ENCODE measurements around the gene OTOP3. TPM values are rescaled to one million over a fixed set of nuclear protein-coding genes. Genes with fewer than 3 reads are reported as not detected.

The OTOP3 gene
- total RNA-seq, 1 donor, result not detected

- TF ChIP-seq CTCF (IDR thresholded peaks at IDR 0.05; ENCODE audit: insufficient read depth, low read depth, low read length), result no peak
- DNase-seq (ENCODE audit: low read depth), result peak; percentile 94
- peak within 1 kb of the TSS; percentile 74 for H3K4me3 ChIP-seq (ENCODE audit: low read depth, low read length)
Observed at GRCh38 chr17:74987418-74987908, 51.8 kb downstream of the OTOP3 start, which contains the start of gene CDR2L. TSS of gene CDR2L (plus strand) at chr17:74987632. CDS start at chr17:74988044, 412 bp downstream.

GRCh38 chr17:74987909-74988711 is 52.4 kb downstream of the OTOP3 start:
- H3K4me3 ChIP-seq (ENCODE audit: low read depth, low read length), result peak overlapping the region; percentile 74
- DNase-seq (ENCODE audit: low read depth), result peak; percentile 84
- TF ChIP-seq CTCF (IDR thresholded peaks at IDR 0.05; ENCODE audit: insufficient read depth, low read depth, low read length), result peak; percentile 43

GRCh38 chr17:74990581-74991105 is 54.9 kb downstream of the OTOP3 start:
- H3K4me3 ChIP-seq (ENCODE audit: low read depth, low read length), result no peak overlapping the region
- DNase-seq (ENCODE audit: low read depth), result no peak
- TF ChIP-seq CTCF (IDR thresholded peaks at IDR 0.05; ENCODE audit: insufficient read depth, low read depth, low read length), result no peak

GRCh38 chr17:74992223-74992622 is 56.5 kb downstream of the OTOP3 start:
- DNase-seq (ENCODE audit: low read depth), result no peak
- no peak overlapping the region for H3K4me3 ChIP-seq (ENCODE audit: low read depth, low read length)

GRCh38 chr17:74994440-74994839 is 58.7 kb downstream of the OTOP3 start:
- TF ChIP-seq CTCF (IDR thresholded peaks at IDR 0.05; ENCODE audit: insufficient read depth, low read depth, low read length), result no peak
- H3K4me3 ChIP-seq (ENCODE audit: low read depth, low read length), result no peak overlapping the region
- peak; percentile 63 for DNase-seq (ENCODE audit: low read depth)

More at GRCh38 chr17:74992223-74992622, 56.5 kb downstream of the OTOP3 start:
- TF ChIP-seq CTCF (IDR thresholded peaks at IDR 0.05; ENCODE audit: insufficient read depth, low read depth, low read length), result no peak

GRCh38 chr17:74995847-74996246 is 60.1 kb downstream of the OTOP3 start:
- H3K4me3 ChIP-seq (ENCODE audit: low read depth, low read length), result no peak overlapping the region
- peak; percentile 38 for DNase-seq (ENCODE audit: low read depth)
- TF ChIP-seq CTCF (IDR thresholded peaks at IDR 0.05; ENCODE audit: insufficient read depth, low read depth, low read length), result no peak
